Measurements from ENCODE around the gene SLC44A4.
"Not testable (repeated sequence)": the region's sequence is repeated elsewhere in the genome, so short reads cannot be mapped to it uniquely, and the experiment has no call there.

Gene SLC44A4

DNA sequence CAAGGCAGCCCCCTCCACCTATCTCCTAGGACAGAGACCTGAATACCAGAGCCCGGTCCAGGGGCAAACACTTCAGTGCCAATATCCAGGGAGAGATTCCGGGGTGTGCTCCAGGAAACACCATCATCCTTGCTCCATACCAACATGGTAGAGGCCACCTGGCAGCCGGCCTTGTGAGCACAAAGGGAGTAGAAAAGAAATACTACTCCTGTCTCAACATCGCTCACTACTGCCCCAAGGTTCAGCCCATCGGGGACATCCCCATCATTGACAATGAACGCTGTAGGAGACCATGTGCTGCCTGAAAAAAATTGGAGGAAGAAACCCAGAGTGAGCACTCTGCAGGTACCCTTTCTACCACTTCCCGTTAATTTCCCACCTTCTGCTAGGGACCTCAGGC lies 17.6 kb downstream of the SLC44A4 start:
- CTCF ChIA-PET = no interaction called here
- DNase-seq (ENCODE audit: extremely low spot score) = no peak
- TF ChIP-seq TARDBP (IDR thresholded peaks at IDR 0.05) = no peak
- TF ChIP-seq HDGF (IDR thresholded peaks at IDR 0.05; ENCODE audit: borderline replicate concordance) = no peak
- TF ChIP-seq L3MBTL2 (conservative IDR thresholded peaks at IDR 0.05) = no peak
- TF ChIP-seq SUZ12 (IDR thresholded peaks at IDR 0.05) = no peak
- no peak for TF ChIP-seq ARNT (IDR thresholded peaks at IDR 0.05)
- no peak for TF ChIP-seq LEF1 (IDR thresholded peaks at IDR 0.05; ENCODE audit: borderline replicate concordance)
- TF ChIP-seq, protein P1, sequence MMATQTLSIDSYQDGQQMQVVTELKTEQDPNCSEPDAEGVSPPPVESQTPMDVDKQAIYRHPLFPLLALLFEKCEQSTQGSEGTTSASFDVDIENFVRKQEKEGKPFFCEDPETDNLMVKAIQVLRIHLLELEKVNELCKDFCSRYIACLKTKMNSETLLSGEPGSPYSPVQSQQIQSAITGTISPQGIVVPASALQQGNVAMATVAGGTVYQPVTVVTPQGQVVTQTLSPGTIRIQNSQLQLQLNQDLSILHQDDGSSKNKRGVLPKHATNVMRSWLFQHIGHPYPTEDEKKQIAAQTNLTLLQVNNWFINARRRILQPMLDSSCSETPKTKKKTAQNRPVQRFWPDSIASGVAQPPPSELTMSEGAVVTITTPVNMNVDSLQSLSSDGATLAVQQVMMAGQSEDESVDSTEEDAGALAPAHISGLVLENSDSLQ (IDR thresholded peaks at IDR 0.05) = no peak
- no peak for TF ChIP-seq FOXK2 (IDR thresholded peaks at IDR 0.05)
- no peak for TF ChIP-seq NFRKB (IDR thresholded peaks at IDR 0.05)
- TF ChIP-seq FOXA1 (IDR thresholded peaks at IDR 0.05) = no peak
- POLR2A ChIA-PET = no interaction called here

DNA sequence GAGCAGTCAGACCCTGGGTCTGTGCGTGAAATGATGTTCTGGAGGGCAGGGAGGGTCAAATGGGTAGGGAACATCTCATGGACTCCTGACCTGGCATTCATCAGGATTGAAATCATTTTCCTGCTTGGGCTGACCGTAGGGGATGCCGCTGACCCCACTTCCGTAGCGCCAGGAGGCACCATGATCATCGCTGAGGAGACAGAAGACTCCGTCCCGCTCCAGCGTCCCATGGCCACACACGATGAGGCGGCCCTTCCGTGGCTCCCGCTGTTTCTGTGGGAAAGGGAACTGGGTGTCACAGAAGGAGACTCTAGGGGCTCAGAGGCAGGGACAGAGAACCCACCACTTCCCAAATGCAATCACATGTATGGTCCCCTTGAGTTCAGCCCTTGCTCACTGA lies 18.4 kb downstream of the SLC44A4 start:
- ChIA-PET POLR2A (interaction anchor here (0.8 to 1.0 kb wide), 2 partner anchors 20 to 64 kb away, joined by 3 read pairs; partner anchors contain the start of gene VARS1), CTCF (no interaction called here)
- DNase-seq (ENCODE audit: extremely low spot score) = no peak
- no peak for TF ChIP-seq FOXA1 (IDR thresholded peaks at IDR 0.05)
- no peak for TF ChIP-seq SUZ12 (IDR thresholded peaks at IDR 0.05)
- no peak for TF ChIP-seq L3MBTL2 (conservative IDR thresholded peaks at IDR 0.05)
- TF ChIP-seq ELF4 (IDR thresholded peaks at IDR 0.05) = no peak
- TF ChIP-seq TARDBP (IDR thresholded peaks at IDR 0.05) = no peak
- TF ChIP-seq BHLHE40 (IDR thresholded peaks at IDR 0.05; ENCODE audit: borderline replicate concordance) = no peak
- TF ChIP-seq ZNF384 (IDR thresholded peaks at IDR 0.05) = no peak
- no peak for TF ChIP-seq FOXK2 (IDR thresholded peaks at IDR 0.05)
- no peak for TF ChIP-seq ARNT (IDR thresholded peaks at IDR 0.05)
- no peak for TF ChIP-seq HDGF (IDR thresholded peaks at IDR 0.05; ENCODE audit: borderline replicate concordance)
- no peak for TF ChIP-seq NFRKB (IDR thresholded peaks at IDR 0.05)
- TF ChIP-seq FOXM1 (IDR thresholded peaks at IDR 0.05; ENCODE audit: borderline replicate concordance) = no peak
- no peak for TF ChIP-seq LEF1 (IDR thresholded peaks at IDR 0.05; ENCODE audit: borderline replicate concordance)

DNA sequence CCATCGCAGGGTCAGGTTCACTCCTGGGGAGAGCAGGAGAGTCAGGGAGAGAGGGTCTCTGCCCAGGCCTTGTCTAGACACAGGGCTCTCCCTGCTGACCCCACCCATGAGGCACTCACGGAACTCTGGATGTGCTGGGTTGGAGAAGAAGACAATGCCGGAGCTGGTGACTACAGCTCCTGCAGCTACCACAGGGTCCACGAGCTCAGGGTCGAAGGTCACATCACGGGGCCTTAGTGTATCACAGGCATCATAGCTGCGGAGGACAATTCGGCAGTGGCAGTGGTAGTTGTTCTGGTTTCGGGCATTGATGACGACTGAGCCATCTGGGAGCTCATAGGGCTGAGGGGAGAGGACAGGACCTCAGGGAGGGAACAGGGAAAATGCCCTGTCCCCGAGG lies 18.9 kb downstream of the SLC44A4 start:
- POLR2A ChIA-PET = interaction anchor here (0.8 to 1.0 kb wide), 2 partner anchors 20 to 64 kb away, joined by 3 read pairs; partner anchors contain the start of gene VARS1
- DNase-seq (ENCODE audit: extremely low spot score) = no peak
- CTCF ChIA-PET = no interaction called here
- TF ChIP-seq HDGF (IDR thresholded peaks at IDR 0.05; ENCODE audit: borderline replicate concordance) = no peak
- no peak for TF ChIP-seq NFRKB (IDR thresholded peaks at IDR 0.05)
- no peak for TF ChIP-seq FOXA1 (IDR thresholded peaks at IDR 0.05)
- TF ChIP-seq CTBP1 (IDR thresholded peaks at IDR 0.05; ENCODE audit: borderline replicate concordance) = no peak
- no peak for TF ChIP-seq SUZ12 (IDR thresholded peaks at IDR 0.05)
- TF ChIP-seq L3MBTL2 (conservative IDR thresholded peaks at IDR 0.05) = no peak
- no peak for TF ChIP-seq FOXM1 (IDR thresholded peaks at IDR 0.05; ENCODE audit: borderline replicate concordance)
- TF ChIP-seq LEF1 (IDR thresholded peaks at IDR 0.05; ENCODE audit: borderline replicate concordance) = no peak
- TF ChIP-seq FOXK2 (IDR thresholded peaks at IDR 0.05) = no peak
- TF ChIP-seq, protein P1 (IDR thresholded peaks at IDR 0.05) = no peak
- no peak for TF ChIP-seq ZNF384 (IDR thresholded peaks at IDR 0.05)
- no peak for TF ChIP-seq ELF4 (IDR thresholded peaks at IDR 0.05)
- no peak for TF ChIP-seq ARNT (IDR thresholded peaks at IDR 0.05)
- TF ChIP-seq TARDBP (IDR thresholded peaks at IDR 0.05) = no peak

DNA sequence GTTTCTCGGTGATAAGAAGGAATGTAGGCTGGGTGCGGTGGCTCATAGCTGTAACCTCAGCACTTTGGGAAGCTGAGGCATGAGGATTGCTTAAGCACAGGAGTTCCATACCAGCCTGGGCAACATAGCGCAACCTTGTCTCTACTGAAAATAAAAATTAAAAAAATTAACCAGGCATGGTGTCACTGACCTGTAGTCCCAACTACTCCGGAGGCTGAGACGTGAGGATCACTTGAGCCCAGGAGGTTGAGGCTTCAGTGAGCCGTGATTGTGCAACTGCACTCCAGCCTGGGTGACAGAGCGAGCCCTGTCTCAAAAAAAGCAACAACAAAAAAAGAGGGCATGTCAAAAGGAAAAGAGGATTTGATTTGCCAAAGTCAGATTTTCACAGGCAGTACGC lies 20.1 kb downstream of the SLC44A4 start:
- no peak for DNase-seq (ENCODE audit: extremely low spot score)
- POLR2A ChIA-PET = no interaction called here
- CTCF ChIA-PET = no interaction called here
- TF ChIP-seq LEF1 (IDR thresholded peaks at IDR 0.05; ENCODE audit: borderline replicate concordance) (no peak), BHLHE40 (IDR thresholded peaks at IDR 0.05; ENCODE audit: borderline replicate concordance) (no peak), FOXA1 (IDR thresholded peaks at IDR 0.05) (no peak), ZNF384 (IDR thresholded peaks at IDR 0.05) (no peak), ARNT (IDR thresholded peaks at IDR 0.05) (no peak), SUZ12 (IDR thresholded peaks at IDR 0.05) (no peak), ELF4 (IDR thresholded peaks at IDR 0.05) (no peak)
- TF ChIP-seq, protein P1 (IDR thresholded peaks at IDR 0.05) = no peak

DNA sequence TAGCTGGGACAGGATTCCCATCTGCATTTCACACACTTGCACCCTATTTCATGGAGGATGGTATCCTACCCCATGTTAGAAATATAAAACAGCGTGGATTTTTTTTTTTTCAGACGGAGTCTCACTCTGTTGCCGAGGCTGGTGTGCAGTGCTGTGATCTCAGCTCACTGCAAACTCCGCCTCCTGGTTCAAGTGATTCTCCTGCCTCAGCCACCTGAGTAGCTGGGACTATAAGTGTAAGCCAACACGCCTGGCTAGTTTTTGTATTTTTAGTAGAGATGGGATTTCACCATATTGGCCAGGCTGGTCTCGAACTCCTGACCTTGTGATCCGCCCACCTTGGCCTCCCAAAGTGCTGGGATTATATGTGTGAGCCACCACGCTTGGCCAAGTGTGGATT lies 21.0 kb downstream of the SLC44A4 start:
- CTCF ChIA-PET; DNase-seq (ENCODE audit: extremely low spot score): not testable (repeated sequence)
- POLR2A ChIA-PET = interaction anchor here (0.7 kb wide), 1 partner anchor 16 kb away, joined by 3 read pairs; no protein-coding TSS in a partner anchor

DNA sequence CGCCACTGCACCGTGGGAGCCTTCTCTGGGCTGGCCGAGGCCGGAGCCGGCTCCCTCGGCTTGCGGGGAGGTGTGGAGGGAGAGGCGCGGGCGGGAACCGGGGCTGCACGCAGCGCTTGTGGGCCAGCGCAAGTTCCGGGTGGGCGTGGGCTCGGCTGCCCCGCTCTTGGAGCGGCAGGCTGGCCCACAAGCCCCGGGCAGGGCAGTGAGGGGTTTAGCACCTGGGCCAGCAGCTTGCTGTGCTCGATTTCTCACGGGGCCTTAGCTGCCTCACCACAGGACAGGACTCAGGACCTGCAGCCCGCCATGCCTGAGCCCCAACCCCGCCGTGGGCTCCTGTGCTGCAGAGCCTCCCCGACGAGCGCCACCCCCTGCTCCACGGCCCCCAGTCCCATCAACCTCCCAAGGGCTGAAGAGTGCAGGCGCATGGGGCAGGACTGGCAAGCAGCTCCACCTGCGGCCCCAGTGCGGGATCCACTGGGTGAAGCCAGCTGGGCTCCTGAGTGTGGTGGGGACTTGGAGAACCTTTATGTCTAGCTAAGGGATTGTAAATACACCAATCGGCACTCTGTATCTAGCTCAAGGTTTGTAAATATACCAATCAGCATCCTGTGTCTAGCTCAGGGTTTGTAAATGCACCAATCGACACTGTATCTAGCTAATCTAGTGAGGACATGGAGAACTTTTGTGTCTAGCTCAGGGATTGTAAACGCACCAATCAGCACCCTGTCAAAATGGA lies 26.6 kb downstream of the SLC44A4 start:
- POLR2A ChIA-PET = interaction anchor here (1.0 to 2.5 kb wide), 3 partner anchors 11 to 37 kb away, joined by 3 to 7 read pairs (median 4); partner anchors contain the start of genes HSPA1A, HSPA1L and NEU1
- CTCF ChIA-PET = interaction anchor here (0.6 kb wide), 1 partner anchor 126 kb away, joined by 4 read pairs; no protein-coding TSS in a partner anchor
- not testable (repeated sequence) for DNase-seq (ENCODE audit: extremely low spot score)

DNA sequence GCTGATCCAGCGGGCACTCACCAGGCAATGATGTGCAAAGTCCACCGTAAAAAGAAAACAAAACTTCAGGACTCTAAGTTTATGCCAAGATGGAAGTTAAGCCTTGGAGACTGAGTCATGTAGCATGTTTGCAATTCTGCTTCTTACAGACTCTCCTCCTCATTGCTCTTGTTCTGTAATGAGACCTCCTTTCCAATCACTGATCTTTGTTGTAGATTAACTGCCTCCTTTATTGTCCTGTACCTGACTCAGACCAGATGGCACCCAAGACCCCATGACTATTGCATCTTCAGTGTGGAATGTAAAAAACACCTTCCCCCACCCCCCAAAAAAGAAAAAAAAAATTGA lies 27.3 kb downstream of the SLC44A4 start:
- DNase-seq (ENCODE audit: extremely low spot score) = no peak
- CTCF ChIA-PET = interaction anchor here (0.6 kb wide), 2 partner anchors 81 to 127 kb away, joined by 3 to 4 read pairs; no protein-coding TSS in a partner anchor
- TF ChIP-seq ELF4 (IDR thresholded peaks at IDR 0.05) (no peak), SP1 (IDR thresholded peaks at IDR 0.05) (no peak), ZNF384 (IDR thresholded peaks at IDR 0.05) (no peak)
- POLR2A ChIA-PET = interaction anchor here (1.0 to 2.5 kb wide), 2 partner anchors 17 to 37 kb away, joined by 3 to 7 read pairs; partner anchors contain the start of genes HSPA1A and HSPA1L

All from HEK293T (cell line).